Measurements from ENCODE around the gene PEX1.
"Not testable (repeated sequence)": the region's sequence is repeated elsewhere in the genome, so short reads cannot be mapped to it uniquely, and the experiment has no call there.

DNA sequence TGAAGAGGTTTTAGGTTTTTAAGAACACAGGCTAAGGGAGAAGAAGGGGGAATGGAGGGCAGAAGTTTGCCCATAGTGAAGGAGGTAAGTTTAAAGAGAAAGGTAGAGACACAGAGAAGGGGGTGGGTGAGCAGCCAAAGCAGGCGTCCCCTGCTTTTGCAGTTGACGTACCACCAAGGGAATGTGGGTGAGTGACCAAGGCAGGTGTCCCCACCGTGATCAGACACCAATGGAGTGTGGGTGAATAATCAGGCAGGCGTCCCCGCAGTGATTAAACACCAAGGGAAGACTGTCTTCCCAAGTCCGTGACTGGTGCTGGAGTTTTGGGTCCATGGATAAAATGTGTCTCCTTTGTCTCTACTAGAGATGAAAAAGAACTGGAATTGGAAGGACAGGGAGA, 44.1 kb downstream of the PEX1 start:
- TF ChIP-seq, protein P1, sequence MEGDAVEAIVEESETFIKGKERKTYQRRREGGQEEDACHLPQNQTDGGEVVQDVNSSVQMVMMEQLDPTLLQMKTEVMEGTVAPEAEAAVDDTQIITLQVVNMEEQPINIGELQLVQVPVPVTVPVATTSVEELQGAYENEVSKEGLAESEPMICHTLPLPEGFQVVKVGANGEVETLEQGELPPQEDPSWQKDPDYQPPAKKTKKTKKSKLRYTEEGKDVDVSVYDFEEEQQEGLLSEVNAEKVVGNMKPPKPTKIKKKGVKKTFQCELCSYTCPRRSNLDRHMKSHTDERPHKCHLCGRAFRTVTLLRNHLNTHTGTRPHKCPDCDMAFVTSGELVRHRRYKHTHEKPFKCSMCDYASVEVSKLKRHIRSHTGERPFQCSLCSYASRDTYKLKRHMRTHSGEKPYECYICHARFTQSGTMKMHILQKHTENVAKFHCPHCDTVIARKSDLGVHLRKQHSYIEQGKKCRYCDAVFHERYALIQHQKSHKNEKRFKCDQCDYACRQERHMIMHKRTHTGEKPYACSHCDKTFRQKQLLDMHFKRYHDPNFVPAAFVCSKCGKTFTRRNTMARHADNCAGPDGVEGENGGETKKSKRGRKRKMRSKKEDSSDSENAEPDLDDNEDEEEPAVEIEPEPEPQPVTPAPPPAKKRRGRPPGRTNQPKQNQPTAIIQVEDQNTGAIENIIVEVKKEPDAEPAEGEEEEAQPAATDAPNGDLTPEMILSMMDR (conservative IDR thresholded peaks at IDR 0.05; ENCODE audit: low read length) = not testable (repeated sequence)
- TF ChIP-seq EZH2phosphoT487 (IDR thresholded peaks at IDR 0.05; ENCODE audit: borderline replicate concordance) = not testable (repeated sequence)

Measured in Loucy (cell line).